Activated CD8-positive, alpha-beta memory T cell treated with anti-CD3 and anti-CD28 coated beads, Interleukin-2, amount 50 U/mL, for 48 hours (primary cell): ENCODE results near the gene LRRC49.
"Not testable (repeated sequence)": the region's sequence is repeated elsewhere in the genome, so short reads cannot be mapped to it uniquely, and the experiment has no call there.

ENCODE experiments used
- DNase-seq: peaks from one replicate; pipeline ENCODE4 v3.0.0-alpha.2; 2020

LRRC49 gene

DNA sequence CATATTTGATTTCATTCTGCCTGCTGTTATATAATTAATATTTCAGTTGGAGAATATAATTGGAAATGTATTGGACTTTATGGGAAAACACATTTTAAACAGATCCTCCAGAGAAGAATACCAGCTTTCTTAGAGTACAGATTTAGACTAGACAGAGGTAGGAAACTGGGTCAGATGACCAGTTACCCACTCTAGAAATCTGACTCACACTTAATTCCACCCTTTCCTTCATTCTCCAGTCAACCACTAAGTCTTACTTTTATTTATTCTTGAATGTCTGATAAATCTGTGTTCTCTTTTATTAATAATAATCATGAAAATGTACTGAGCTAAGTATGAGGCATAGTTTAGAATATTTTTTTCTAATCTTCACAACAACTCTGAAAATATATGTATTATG, 110.7 kb downstream of the LRRC49 start:
- DNase-seq: no peak

GRCh38 chr15:71004506-71004905, 111.9 kb downstream of the LRRC49 start:
- DNase-seq: not testable (repeated sequence)

DNA sequence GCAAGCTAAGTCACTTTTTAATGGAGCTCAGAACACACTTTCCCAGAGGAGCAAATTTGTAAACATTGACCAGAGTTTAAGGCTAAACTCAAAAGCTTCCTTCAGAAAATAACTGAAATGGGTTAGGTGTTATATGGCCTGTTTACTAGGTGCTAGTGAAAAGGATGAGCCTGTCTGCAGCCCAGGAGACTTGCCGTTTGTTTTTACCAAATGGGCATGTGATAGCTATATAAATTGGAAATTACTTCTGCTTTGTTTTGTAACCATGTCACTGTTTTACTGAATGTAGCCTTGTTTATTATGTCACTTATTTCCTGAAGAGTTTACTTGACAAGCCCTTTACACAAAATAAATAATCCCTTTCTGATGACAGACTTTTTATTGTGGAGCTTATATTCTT, 113.3 kb downstream of the LRRC49 start:
- DNase-seq: no peak

DNA sequence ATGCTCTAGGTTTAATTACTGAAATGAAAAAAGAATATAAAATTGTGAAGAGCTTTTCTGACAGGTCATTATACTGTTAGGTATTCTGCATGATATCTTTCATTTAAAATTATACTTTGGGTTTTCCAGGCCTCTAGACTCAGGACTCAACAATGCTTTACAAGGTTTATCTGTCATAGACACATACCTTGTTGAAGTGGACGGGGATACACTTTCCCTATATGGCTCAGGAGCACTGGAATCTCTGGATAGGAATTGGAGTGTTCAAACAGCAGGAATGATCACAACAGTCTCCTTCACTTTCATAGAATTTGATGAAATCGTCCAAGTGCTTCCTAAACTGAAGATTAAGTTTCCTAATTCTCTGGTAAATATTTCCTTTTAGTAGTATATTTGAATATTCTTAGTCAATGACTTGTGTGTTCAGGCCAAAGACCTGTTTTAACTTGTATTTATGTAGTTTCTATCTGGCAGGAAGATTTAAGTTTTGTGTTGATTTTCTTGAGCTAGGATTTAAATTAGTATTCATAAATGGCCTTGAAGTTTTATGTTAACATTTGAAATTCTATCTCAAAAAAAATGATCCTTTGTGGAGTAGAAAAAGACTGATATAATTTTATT, 115.7 kb downstream of the LRRC49 start:
- no peak for DNase-seq

DNA sequence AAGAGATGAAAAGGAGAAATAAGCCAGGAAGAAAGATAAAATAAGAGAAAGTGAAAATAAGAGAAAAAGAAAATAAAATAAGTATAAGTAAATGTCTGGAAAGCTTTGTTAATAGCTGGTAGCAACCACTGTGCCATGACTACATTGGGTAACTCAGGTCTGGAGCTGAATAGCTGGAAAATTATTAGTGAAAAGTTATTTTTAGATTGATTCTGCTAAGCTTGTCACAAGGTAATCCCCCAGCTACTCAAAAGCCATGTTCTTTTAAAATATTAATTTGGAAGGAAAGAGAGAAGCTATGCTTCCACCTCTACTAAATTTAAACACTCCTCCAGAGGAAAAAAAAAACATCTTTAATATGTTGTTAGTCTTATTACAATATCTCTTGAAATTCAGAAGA, 117.8 kb downstream of the LRRC49 start:
- no peak for DNase-seq

GRCh38 chr15:71010997-71011396, 118.4 kb downstream of the LRRC49 start:
- no peak for DNase-seq

DNA sequence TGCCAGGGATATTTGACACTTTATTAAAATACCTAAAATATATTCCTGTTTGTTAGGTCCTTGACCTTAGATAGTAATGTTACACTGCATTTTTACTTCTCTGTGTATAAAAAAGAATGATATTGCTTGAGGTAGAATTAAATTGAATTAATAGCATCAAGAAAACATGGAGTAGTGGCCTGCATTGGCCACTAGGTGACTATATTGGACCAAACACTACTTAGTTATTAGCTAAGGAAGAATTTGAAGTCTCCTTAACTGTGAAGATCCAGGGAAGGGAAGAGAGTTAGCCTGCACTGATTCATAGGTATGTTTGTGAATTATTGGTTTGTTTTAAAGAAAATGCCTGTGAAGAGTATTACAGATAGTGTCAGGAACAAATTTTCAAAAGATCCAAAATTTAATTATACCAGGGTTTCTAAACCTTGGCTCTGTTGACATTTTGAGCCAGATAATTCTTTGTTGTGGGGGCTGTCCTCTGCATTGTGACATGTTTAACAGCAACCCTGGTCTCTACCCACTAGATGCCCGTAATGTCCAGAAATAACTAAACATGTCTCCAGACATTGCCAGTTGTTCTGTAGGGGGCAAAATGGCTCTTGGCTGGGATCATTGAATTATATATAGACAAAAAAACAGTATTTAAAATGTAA, 119.0 kb downstream of the LRRC49 start:
- no peak for DNase-seq

DNA sequence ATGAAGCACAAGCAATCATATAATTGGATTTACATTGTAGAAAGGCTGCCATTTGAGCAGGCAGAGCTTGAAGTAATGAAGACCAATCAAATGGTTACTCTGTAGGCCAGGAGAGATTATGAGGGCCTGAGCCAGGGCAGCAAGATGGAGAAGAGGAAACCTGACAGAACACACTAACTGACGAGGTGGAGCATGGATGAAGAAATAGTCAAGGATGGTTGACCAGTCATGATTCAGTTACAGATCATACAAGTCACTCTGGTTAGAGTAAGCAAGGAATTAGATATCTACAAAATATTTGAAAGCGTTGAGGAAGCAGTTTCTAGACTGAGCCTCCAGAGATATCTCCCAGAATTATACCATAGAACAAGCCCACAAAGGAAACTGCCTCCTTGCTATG, 120.8 kb downstream of the LRRC49 start:
- no peak for DNase-seq

GRCh38 chr15:71015342-71015741, 122.7 kb downstream of the LRRC49 start:
- no peak for DNase-seq

GRCh38 chr15:71031232-71031631, 138.6 kb downstream of the LRRC49 start:
- not testable (repeated sequence) for DNase-seq

- DNase-seq: not testable (repeated sequence)
These were observed 142.9 kb downstream of the LRRC49 start for GRCh38 chr15:71035478-71035877.

DNA sequence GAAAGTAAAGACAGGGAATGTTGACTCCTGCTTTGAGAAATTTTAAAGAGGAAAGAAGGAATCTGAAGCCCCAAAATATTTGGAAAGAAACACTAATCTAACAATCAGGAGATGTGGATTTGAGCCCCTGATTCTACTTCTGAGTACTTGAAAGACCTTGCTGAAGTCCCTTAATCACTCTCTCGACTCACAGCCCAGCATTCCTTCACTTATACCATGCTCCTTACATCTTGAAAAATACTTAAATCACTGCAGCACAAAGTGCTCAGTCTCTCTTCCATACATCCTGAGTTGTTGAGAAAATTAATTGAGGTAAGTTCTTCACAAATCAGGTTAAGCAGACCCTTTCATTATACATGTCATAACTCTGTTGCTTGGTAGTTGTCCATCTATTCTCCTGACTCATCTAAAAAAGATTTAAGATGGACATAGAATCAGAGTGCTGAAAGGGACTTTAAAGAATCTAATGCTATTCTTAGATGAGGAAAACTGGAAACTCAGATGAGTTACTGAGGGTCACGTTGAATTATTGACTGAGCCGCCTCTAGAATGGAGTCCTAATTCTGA, 149.8 kb downstream of the LRRC49 start:
- no peak for DNase-seq

GRCh38 chr15:71043373-71043772, 150.7 kb downstream of the LRRC49 start:
- no peak for DNase-seq

DNA sequence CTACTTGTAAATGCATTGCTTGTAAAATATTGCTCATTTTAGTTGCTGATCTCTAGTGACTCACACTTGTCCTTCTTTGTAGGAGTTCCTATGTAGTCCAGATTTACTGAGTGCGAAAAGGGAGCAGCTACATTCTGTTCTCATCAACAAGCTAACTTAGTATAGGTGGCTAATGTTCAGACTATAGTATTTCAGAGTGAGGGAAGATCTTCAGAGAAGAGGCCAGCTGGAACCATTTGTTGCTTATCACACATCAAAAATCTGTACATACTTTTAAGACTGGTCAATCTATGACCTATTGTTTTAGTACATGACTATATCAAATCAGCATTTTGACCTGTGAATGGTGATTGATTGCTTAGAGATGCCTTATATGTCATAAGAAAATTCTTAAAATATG, 151.4 kb downstream of the LRRC49 start:
- no peak for DNase-seq

- DNase-seq: not testable (repeated sequence)
These were observed 153.5 kb downstream of the LRRC49 start for GRCh38 chr15:71046146-71046545.

GRCh38 chr15:71048913-71049675, 156.5 kb downstream of the LRRC49 start:
- no peak for DNase-seq

DNA sequence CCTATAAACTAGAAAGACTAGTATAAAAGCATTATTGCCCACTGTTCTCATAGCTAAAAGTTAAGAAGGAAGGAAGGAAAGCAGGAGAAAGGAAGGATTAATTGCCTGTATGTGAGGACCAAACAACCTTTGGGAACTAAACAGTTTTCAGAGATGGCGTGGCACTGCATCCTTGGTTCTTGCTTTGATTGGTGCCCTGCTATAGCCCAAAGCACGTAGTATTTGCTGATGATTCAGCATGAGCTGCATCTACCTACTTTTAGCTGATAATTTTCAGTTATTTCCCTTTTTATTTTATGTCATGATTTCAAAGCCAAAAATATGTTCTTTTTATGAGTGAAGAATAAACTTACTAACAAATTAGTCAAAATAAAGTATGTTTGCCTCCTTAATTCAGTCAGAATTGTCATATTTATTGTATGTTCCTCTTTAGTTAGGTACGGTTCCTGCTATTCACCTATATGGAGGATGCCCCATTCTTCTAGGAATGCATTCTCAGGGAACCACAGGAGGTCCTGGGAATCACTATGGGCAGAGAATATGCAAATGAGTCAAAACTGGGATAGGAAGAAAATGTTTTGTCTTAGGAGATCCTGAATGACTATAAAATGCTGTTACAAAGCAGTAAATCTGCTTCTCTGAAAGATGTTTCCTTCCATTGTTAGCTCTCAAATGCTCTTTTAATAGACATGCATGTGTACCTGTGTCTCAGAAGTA, 157.2 kb downstream of the LRRC49 start:
- DNase-seq: no peak

DNA sequence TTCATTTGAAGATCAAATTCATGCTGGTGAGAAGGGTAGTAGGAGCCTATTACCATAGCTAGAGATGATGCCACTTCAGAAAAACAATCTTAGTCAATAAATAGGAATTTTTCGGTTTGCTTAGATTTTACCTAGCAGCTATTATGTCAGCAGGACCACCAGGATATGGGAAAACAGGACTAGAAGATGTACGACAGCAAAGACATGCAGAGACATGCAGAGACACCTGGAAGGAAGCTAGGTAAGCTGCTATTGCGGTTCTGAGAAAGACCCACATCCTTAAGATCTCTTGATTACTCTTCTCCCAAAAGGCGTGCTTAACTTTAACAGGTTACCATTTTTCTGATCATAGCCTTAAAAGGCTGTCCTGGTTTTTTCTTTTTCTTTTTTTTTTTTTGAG, 157.8 kb downstream of the LRRC49 start:
- no peak for DNase-seq

DNA sequence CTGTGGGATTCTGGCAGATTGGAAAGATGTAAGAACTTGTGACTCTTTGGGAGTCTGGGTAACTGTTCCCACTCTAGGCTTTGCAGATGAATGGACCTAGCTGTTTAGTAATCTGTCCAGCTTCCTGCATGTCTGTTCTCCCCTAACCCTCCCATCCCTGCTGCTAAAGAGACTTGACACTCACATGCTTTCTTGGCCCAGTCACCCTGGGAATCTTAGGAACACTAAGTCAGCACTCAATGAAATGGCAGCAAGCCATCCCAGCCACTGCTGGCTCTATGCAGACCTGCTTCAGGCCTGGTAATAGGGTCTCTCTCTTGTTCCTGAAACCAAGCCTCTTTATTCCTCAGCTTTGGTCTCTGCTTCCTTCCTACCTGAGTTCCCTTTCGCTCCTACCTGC, 158.9 kb downstream of the LRRC49 start:
- no peak for DNase-seq

- no peak for DNase-seq
These were observed 159.7 kb downstream of the LRRC49 start for GRCh38 chr15:71052356-71052755.

- no peak for DNase-seq
These were observed 161.8 kb downstream of the LRRC49 start for GRCh38 chr15:71054286-71054952.

DNA sequence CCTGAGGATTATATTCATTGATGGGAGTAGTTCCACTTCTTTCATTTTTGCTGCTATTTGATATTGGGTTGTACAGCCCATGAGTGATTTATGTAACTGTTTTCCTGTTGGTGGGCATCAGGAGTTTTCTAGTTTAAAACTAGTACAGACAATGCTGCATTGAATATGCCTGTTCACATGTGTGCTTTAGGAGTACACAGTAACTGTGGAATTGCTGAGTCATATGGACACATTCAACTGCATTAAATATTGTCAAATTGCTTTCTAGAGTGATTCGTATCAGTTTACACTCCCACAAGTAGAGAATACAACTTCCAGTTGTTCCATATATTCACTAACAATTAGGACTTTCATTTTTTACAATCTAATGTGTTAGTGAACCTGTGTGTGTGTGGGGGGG, 162.8 kb downstream of the LRRC49 start:
- DNase-seq: no peak

GRCh38 chr15:71056111-71056510, 163.5 kb downstream of the LRRC49 start:
- DNase-seq: no peak
